Tibial nerve (tissue), 4 donors: ENCODE data around the gene HEMK1. TPM values are rescaled to one million over a fixed set of nuclear protein-coding genes. Genes with fewer than 3 reads are reported as not detected.

ENCODE experiments used
- DNase-seq, 2 donors: peaks; one replicate each; pipeline ENCODE4 v3.0.0-alpha.2; 2019; ENCODE audit warnings: low spot score in 2 of 2
- H3K27ac ChIP-seq, 4 donors: fragments of 200-600 bp; sonication (generic) in 3 of 4; one replicate each; pipeline ENCODE4 v1.5.1; 2017 to 2019; ENCODE audit warnings: mild to moderate bottlenecking in 1 of 4
- H3K27me3 ChIP-seq, 2 donors: fragments of 200-600 bp; sonication (generic) in 1 of 2; one replicate each; pipeline versions ENCODE4 v1.5.1 to v1.6.0; 2017 to 2019
- H3K36me3 ChIP-seq, 3 donors: fragments of 200-600 bp; sonication (generic); one replicate each; pipeline ENCODE4 v1.5.1; 2018 to 2019
- H3K4me1 ChIP-seq, 4 donors: fragments of 200-600 bp; sonication (generic) in 3 of 4; one replicate each; pipeline ENCODE4 v1.5.1; 2017 to 2019
- H3K4me3 ChIP-seq, 4 donors: fragments of 200-600 bp; sonication (generic) in 3 of 4; one replicate each; pipeline ENCODE4 v1.5.1; 2017 to 2019; ENCODE audit warnings: mild to moderate bottlenecking in 1 of 4, moderate library complexity in 1 of 4
- H3K9me3 ChIP-seq, 4 donors: fragments of 200-600 bp; sonication (generic) in 3 of 4; one replicate each; pipeline ENCODE4 v1.5.1; 2017 to 2019
- CTCF ChIP-seq, 5 experiments: fragments of 200-600 bp in 3 of 5; fragments of 450-650 bp in 2 of 5; sonication (generic) in 3 of 5; IDR thresholded peaks; one replicate each; pipeline ENCODE4 v1.5.1; 2016 to 2019; ENCODE audit warnings: antibody characterized with exemption in 5 of 5, mild to moderate bottlenecking in 3 of 5, moderate library complexity in 2 of 5
- EP300 ChIP-seq, 2 donors: sonication (generic); formaldehyde crosslinking; IDR thresholded peaks; one replicate each; pipeline ENCODE4 v1.6.1; 2017; ENCODE audit warnings: antibody characterized with exemption in 2 of 2, mild to moderate bottlenecking in 1 of 2
- POLR2A ChIP-seq, 2 donors: fragments of 450-650 bp; IDR thresholded peaks; one replicate each; pipeline ENCODE4 v1.6.1; 2017; ENCODE audit warnings: antibody characterized with exemption in 2 of 2, mild to moderate bottlenecking in 2 of 2, moderate library complexity in 2 of 2
- WGBS, 2 donors: methylation state at CpG; one replicate each; pipeline ENCODE4 v1.1.5; 2018; 5-methylcytosine and 5-hydroxymethylcytosine counted together
- total RNA-seq, 4 donors: library from RNA; depleted of rRNA; stranded (reverse); fragments of >200 nt; gene quantifications; one replicate each; pipeline ENCODE4 v1.1.0, GENCODE V29; 2016

Gene HEMK1
- total RNA-seq, 4 donors from 2014 or later, result 6.9 to 10.2 (median 8.8) TPM

- Histone ChIP-seq H3K27me3 (no peaks in the 10 kb centered on the region), H3K4me3 (no peak overlapping the region), H3K27ac (no peak overlapping the region), H3K36me3 (no peaks in the 10 kb centered on the region), H3K9me3 (no peaks in the 10 kb centered on the region), H3K4me1 (peaks cover 0 to 53% (median 14%) of the 10 kb centered on the region in 4 donors)
- DNase-seq, result no peak
- 86 to 96% methylated on average over 3 of the region's 3 CpGs for WGBS, 2 donors
- TF ChIP-seq CTCF (IDR thresholded peaks at IDR 0.05) (no peak), EP300 (IDR thresholded peaks at IDR 0.05) (no peak), POLR2A (IDR thresholded peaks at IDR 0.05) (no peak)
Measured at GRCh38 chr3:50628601-50629000, 59.3 kb downstream of the HEMK1 start.

GRCh38 chr3:50630394-50630793 lies 61.1 kb downstream of the HEMK1 start:
- Histone ChIP-seq H3K4me1 (peaks cover 0 to 49% (median 7%) of the 10 kb centered on the region in 4 donors), H3K9me3 (no peaks in the 10 kb centered on the region), H3K36me3 (no peaks in the 10 kb centered on the region), H3K27ac (no peak overlapping the region), H3K4me3 (no peak overlapping the region), H3K27me3 (no peaks in the 10 kb centered on the region)
- TF ChIP-seq CTCF (IDR thresholded peaks at IDR 0.05), result no peak
- TF ChIP-seq POLR2A (IDR thresholded peaks at IDR 0.05), result no peak
- TF ChIP-seq EP300 (IDR thresholded peaks at IDR 0.05), result no peak
- DNase-seq, result no peak
- WGBS, 2 donors, result 87 to 89% methylated on average over 5 to 6 of the region's 6 CpGs

GRCh38 chr3:50630877-50631276 lies 61.6 kb downstream of the HEMK1 start:
- Histone ChIP-seq H3K27me3 (no peaks in the 10 kb centered on the region), H3K4me1 (peaks cover 0 to 46% (median 7%) of the 10 kb centered on the region in 4 donors), H3K27ac (no peak overlapping the region), H3K4me3 (no peak overlapping the region), H3K9me3 (no peaks in the 10 kb centered on the region), H3K36me3 (no peaks in the 10 kb centered on the region)
- WGBS, 2 donors, result 69 to 70% methylated on average over 7 of the region's 7 CpGs
- DNase-seq, result no peak
- TF ChIP-seq CTCF (IDR thresholded peaks at IDR 0.05), result no peak
- no peak for TF ChIP-seq POLR2A (IDR thresholded peaks at IDR 0.05)
- TF ChIP-seq EP300 (IDR thresholded peaks at IDR 0.05), result no peak

- DNase-seq, result no peak
- TF ChIP-seq EP300 (IDR thresholded peaks at IDR 0.05) (no peak), POLR2A (IDR thresholded peaks at IDR 0.05) (no peak), CTCF (IDR thresholded peaks at IDR 0.05) (no peak)
- Histone ChIP-seq H3K4me3 (no peak overlapping the region), H3K9me3 (no peaks in the 10 kb centered on the region), H3K27ac (no peak overlapping the region), H3K4me1 (peaks cover 0 to 34% (median 8%) of the 10 kb centered on the region in 4 donors), H3K36me3 (no peaks in the 10 kb centered on the region), H3K27me3 (no peaks in the 10 kb centered on the region)
- 45 to 49% methylated on average over 5 of the region's 5 CpGs for WGBS, 2 donors
Measured at GRCh38 chr3:50632450-50632849, 63.1 kb downstream of the HEMK1 start.

- no peaks in the 10 kb centered on the region for H3K9me3 ChIP-seq
- no peak for DNase-seq
- H3K4me3 ChIP-seq, result no peak overlapping the region
- H3K36me3 ChIP-seq, result no peaks in the 10 kb centered on the region
- WGBS, 2 donors, result 65 to 68% methylated on average over 5 of the region's 5 CpGs
- peaks cover 0 to 34% (median 8%) of the 10 kb centered on the region in 4 donors for H3K4me1 ChIP-seq
- H3K27ac ChIP-seq, result no peak overlapping the region
- no peaks in the 10 kb centered on the region for H3K27me3 ChIP-seq
- TF ChIP-seq EP300 (IDR thresholded peaks at IDR 0.05), result no peak
- TF ChIP-seq CTCF (IDR thresholded peaks at IDR 0.05), result no peak
- no peak for TF ChIP-seq POLR2A (IDR thresholded peaks at IDR 0.05)
Measured at GRCh38 chr3:50633230-50633790, 64.0 kb downstream of the HEMK1 start.
